Nucleus accumbens (tissue), 56 donors: ENCODE measurements around the gene CXCL8.
"Not testable (repeated sequence)": the region's sequence is repeated elsewhere in the genome, so short reads cannot be mapped to it uniquely, and the experiment has no call there.

ENCODE experiments used
- DNase-seq, 56 donors: peaks; one replicate each; lab custom pipeline; 2025; lab: John Stamatoyannopoulos, UW

The CXCL8 gene

DNA sequence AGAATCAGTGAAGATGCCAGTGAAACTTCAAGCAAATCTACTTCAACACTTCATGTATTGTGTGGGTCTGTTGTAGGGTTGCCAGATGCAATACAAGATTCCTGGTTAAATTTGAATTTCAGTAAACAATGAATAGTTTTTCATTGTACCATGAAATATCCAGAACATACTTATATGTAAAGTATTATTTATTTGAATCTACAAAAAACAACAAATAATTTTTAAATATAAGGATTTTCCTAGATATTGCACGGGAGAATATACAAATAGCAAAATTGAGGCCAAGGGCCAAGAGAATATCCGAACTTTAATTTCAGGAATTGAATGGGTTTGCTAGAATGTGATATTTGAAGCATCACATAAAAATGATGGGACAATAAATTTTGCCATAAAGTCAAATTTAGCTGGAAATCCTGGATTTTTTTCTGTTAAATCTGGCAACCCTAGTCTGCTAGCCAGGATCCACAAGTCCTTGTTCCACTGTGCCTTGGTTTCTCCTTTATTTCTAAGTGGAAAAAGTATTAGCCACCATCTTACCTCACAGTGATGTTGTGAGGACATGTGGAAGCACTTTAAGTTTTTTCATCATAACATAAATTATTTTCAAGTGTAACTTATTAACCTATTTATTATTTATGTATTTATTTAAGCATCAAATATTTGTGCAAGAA, 2.3 kb downstream of the CXCL8 start:
- no peak for DNase-seq

DNA sequence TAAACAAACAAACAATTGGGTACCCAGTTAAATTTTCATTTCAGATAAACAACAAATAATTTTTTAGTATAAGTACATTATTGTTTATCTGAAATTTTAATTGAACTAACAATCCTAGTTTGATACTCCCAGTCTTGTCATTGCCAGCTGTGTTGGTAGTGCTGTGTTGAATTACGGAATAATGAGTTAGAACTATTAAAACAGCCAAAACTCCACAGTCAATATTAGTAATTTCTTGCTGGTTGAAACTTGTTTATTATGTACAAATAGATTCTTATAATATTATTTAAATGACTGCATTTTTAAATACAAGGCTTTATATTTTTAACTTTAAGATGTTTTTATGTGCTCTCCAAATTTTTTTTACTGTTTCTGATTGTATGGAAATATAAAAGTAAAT, 2.9 kb downstream of the CXCL8 start:
- no peak for DNase-seq

DNA sequence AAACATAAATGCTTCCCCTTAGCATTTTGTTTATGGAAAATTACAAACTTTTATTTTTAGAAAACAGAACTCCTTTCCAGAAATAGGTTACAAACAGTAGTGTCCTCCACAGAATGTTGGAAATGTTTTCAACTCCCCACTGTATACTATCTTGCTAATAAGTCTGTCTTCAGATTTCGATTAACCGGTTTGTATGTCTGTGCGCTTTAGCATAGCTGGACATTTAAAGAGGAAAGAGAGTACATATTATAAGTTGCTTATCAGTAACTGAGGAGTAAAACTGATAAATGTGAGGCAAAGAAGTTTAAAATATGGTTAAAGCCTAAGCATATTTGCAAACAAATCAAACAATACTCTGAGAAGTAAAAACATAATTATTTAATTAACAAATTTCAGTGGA, 3.4 kb downstream of the CXCL8 start:
- DNase-seq, result no peak

DNA sequence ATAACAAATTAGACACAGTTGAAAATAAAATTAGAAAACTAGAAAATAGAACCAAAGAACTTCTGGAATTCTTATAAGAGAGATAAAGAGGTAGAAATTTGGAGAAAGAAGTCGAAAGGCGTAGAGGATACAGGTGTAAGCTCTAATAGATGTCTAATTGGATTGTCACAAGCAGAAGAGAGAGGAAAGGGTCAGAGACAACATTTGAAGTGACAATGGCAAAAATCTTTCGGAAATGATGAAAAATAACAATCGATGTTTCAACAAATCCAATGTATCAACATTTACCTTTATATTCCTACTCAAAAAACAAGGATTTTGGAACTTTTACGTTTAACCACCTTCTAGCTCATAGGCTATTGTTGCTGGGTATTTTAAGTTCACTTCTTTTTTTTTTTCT, 3.8 kb downstream of the CXCL8 start:
- DNase-seq, result no peak

DNA sequence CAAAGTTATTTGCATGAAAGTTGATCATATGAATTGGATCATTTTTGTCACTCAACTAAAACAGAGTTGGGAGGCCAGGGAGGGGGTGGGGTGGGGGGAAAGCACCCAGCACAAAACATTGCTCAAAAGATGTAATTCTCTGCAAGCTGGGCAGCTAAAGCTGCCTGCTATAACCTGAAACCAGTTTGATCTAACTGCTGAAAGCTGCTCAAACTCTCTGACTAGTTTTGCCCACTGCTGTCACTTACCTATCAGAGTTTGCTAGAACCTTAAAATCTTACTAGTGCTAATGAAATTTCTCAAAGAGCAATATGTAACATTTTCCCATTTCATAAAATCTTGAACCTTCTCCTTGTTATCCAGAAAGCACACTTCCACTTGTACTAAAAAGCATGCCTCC, 10.4 kb downstream of the CXCL8 start:
- DNase-seq, result no peak

DNA sequence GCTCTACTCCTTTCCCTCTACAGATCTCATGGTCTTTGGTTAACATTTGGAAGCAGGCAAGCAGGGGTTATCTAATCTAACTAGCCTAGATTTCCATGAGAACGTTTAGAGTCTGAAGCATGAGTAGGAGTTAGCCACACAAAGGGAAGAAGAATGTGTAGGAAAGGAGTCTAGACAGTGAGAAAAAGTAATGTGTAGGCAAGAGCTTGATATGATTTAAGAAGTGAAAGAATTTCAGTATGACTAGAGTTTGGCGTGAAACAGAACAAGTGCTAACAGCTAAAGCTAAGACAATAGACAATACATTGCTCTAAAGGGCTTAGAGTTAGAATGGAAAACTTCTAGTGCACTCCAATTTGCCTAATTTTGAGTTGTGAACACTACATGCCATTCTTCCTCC, 10.8 kb downstream of the CXCL8 start:
- no peak for DNase-seq

DNA sequence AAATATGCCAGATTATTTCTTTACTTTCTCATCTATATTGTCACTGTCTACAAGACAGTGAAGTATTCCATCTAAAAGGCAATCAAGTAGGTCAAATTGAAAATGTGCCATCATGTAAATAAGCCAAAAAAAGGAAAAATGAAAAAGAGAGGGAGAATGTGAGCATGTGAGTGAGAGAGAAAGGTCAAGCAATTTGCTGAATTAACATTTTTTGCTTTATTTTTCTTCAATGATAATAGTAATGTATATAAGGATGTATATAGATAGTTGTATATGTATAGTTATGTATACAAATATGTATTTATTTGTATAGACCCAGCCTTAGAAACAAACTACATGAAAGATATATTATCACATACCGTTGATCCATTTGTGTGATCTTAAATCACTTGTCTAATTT, 11.5 kb downstream of the CXCL8 start:
- no peak for DNase-seq

DNA sequence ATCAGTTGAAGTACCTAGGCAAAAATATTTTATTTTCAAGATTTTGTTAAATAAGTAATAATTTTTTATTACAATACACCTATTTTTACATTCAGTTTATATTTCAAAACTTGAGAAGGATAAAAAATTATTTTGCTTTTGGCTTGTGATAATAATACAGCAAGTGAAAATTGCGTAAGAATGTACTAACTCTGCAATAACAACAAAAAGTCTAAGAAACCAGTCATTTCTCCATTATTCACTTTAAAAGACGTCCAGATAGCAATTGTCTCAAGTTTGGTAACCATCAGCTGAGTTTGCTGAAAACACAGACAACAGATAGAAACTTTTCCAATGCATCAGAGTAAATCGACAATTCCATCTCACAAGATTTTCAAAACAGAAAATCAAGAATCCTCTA, 12.1 kb downstream of the CXCL8 start:
- no peak for DNase-seq

DNA sequence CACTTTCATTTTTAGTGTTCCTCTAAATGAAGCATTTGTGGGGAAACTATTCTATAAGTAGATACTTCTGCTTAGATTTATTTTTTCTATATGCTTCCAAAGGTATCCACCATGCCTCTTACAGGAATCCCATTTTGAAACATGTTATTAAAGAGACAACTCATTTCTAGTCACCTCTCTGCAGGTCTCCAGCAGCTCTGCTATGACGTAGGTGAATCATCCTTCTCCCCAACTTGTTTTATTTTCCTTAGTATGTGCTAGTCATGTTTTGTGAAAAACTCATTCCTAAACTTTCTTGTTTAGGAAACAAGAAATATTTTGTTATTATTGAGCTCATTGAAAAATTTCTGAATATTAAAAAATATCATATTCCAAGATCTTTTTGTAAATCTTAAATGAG, 12.8 kb downstream of the CXCL8 start:
- no peak for DNase-seq

DNA sequence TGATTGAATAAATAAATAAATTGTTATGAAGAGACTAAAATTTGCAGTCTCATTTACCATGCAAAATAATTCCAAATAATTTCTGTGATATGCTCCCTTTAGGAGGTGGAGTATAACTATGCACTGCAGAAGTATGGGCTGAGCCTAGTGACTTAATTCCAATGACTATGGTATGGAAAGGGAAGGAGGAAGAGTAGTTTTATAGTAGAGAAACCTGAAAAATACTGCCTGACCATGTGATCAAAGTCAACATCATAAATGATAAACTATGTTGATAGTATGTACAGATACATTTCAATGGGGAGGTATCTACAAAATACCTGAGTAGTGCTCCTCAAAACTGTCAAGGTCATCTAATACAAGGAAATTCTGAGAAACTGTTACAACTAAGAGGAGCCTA, 14.6 kb downstream of the CXCL8 start:
- no peak for DNase-seq

DNA sequence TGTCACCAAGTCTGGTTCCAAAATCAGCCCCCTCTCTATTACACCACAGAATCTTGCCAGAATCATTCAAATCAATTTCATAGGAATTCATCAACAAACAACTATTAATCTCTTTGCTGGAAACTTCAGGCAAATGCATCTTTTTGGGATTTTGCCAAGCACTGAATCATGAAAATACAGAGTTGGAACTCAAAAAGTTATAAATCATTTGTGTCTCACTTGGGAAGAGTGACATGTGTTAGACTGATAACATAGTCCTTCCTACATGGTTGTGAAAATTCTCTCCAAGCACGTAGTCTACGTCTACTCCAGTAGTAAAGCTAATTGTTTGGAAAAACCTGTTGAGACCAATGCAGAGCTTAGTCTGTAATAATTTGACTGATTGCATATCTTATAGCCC, 19.0 kb downstream of the CXCL8 start:
- no peak for DNase-seq

DNA sequence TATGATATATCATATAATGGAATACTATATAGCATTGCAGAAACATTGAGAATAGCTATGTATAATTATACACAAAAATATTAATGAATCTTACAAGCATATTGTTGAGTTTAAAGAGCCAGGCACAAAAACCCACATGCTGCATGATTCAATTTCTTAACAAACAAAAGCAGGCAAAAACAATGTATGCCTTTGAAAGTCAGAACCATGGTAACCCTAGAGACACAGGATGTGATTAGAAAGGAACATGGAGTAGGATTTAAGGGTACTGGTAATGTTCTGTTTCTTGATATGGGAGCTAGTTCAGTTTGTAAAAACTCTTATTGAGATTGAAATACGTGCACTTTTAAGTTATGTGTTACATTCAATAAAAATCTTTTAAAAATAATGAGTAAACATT, 21.5 kb downstream of the CXCL8 start:
- DNase-seq, result no peak

DNA sequence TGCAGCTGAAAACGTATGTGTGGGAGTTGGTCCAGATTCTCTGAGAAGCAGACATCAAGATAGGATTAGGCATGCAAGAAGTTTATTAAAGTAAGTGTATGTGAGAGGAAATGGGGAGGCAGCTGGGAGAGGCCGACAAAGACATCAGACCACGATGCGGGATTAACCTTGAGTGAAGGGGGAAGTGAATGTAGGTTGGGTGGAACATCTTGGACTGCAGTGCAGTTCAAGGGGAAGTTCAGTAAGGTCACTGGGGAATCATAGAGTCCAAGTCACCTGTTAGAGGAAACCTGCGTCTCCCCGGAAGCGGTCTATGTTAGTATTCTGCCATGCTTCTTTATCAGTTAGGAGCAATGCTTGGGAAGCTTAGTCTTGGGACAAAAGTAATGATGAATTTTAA, 22.0 kb downstream of the CXCL8 start:
- no peak for DNase-seq

DNA sequence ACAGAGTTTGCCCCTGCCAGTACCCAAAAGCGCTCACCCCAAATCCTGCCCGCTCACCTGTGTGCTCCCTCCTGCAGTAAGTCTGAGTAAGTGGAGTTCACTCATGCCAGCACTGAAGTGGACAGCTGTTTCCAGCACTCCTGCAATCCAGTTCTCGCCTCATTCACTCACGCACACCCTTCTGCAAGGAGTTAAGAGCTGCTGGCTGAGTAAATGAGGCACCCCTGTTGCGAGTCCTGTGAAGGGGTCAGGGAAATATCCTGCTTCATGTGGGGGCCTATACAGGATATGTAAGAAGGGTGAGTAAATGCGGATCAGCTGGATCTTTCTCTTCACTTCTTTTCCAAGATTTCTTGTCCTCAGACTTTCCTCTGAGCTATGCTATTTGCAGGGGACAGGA, 23.5 kb downstream of the CXCL8 start:
- no peak for DNase-seq

DNA sequence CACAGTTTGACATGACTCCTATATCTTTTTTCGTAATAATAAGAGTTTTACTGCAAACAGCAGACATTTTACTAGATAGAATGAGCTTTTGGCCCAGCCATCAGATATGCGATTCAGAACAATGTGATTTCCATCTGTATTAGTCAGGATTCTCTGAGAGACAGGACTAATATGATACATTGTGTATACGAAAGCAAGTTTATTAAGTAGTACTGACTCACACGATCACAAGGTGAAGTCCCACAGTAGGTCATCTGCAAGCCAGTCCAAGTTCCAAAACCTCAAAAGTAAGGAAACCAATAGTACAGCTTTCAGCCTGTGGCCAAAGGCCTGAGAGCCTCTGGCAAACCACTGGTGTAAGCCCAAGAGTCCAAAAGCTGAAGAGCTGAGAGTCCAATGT, 24.1 kb downstream of the CXCL8 start:
- DNase-seq, result no peak

DNA sequence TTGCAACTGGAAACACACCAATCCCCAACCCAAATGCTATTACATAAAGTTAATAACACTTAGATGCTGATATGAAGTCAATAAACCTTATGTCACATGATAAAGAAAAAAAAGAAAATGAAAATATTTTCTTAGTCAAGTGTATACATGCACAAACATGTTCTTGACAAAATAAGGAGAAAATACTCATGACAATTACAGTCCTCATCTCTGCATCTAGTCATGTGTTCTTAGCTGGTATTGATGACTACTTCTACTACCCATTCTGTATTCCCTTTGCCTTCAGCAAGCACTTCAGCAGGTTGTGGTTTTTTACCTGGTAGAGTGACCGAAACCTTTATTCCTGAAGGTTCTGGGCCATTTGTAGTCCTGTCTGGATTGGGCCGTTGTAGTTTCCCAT, 24.9 kb downstream of the CXCL8 start:
- no peak for DNase-seq

DNA sequence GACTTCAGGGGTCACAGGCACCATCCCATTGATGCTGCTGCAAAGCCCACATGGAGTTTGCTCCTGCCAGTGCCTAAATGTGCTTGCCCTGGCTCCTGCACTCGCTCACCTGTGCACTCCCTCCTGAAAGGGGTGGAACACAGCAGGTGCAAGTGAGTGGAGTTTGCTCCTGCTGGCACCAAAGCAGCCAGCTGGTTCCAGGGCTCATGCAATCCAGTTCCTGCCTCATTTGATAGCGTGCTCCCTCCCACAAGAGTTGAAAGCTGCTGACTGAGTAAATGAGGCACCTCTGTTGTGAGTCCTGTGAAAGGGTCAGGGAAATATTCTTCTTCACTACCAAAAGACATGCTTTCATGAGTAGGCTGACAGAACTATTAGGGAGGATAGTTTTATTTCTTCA, 30.5 kb downstream of the CXCL8 start:
- no peak for DNase-seq

DNA sequence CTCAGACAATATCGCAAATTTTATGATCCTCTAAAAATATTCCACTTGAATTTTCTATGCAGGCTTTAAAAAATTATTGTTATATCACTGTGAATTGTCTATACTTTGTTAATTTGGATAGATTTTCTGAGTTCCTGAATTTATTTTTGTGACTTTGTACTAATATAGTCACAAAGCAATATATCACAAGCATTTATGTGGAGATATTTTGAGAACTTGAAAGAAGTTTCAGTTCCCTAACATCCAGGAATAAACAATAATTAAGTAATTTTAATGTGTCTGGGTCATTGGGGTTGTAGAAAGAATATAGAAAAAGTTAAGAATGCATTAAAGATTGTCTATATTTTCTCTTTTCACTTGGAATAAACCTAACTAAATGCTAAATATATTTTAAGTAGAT, 32.0 kb downstream of the CXCL8 start:
- DNase-seq, result no peak

DNA sequence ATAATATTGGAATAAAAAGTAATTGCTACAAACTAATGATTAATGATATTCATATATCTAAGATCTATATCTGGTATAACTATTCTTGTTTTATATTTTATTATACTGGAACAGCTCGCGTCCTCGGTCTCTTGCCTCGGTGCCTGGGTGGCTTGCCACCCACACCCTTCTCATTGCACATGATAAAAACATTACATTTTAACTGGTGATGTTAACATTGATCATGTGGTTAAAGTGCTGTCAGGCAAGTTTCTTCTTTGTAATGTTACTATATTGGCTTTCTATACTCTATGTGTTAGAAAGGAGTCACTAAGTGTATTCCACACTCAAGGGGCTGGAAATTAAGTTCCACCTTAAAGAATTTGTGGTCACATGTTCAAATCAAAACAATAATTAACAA, 34.0 kb downstream of the CXCL8 start:
- DNase-seq, result not testable (repeated sequence)

DNA sequence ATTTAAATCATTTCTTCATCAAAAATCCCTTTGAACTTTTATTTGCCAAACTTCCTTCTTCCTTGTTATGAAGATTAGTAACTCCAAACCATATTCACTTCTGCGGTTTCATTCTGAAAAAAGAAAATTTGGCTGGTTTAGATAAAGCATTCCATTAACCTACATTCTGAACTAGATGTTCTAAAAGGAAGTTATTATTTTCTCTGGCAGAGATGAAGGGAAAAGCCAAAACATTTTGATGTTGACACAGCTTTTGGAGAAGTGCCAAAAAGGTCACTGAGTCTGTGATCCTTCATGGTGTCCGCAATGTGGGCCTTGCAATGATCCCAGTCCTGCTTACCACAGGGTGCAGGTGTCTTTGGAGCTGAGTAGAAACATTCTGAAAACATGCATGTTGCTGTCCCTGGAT, 36.0 kb downstream of the CXCL8 start:
- no peak for DNase-seq

DNA sequence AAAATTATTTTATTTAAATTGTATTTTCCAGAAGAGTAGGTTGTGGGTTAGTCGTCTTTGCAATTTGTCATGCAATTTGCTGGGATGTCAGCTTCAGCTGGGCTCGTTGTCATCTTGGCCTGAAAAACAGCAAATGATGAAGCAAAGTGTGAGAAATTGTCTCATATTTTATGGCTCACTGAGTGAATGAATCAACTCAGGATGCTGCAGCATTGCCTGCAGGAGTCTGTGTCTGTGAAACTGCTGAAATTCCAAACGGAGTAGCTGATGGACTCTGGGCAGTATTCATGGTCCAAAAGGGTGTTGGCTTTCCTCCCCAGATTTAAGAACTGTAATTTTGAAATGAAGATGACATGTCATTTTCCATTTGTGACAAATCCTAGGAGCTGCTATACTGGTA, 37.2 kb downstream of the CXCL8 start:
- no peak for DNase-seq

DNA sequence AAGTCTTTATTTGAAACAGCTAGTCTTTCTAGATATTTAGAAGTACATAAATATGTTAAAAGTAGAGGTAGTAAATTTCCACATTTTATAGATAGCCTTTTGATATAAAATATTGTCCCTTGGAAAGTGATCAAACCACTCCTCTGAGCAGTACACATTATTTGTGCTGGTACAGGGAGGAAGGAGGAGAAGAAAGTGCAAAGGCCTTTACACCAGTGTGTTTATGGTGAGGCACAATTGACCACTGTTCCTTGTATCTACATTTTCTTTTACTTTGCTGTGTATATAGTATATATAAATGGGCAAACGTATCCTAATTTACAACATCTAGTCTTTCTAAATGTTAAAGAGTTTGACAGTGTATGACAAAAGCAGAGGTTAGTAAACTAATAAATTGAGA, 39.9 kb downstream of the CXCL8 start:
- no peak for DNase-seq

DNA sequence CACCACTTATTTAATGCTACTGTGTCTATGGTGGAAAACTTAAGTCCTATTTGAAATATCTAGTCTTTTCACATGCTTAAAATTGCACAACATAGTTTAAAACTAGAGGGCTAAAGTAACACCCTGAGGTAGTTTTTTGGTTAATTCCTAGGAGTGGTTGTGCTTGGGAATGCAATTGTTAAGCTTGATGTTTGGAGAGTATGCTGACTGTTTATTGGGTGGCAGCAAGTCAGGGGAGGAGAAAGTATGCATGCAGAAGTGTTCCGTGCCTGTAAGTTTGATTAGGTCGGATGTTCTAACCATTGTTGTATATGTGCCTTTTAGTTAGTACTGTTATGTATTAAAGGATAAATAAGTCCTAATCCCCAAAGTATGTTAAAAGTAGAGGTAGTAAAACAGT, 40.5 kb downstream of the CXCL8 start:
- no peak for DNase-seq
